GM23248 (cell line): ENCODE measurements around the gene TBC1D2. TPM values are rescaled to one million over a fixed set of nuclear protein-coding genes. Genes with fewer than 3 reads are reported as not detected.
A peak's percentile ranks its signal among the peaks of the same experiment; 100 is the strongest.

ENCODE experiments used
- DNase-seq: peaks from one replicate; pipeline ENCODE4 v3.0.0-alpha.2; 2015
- H2AFZ ChIP-seq: fragments of 200-600 bp; sonication (generic); 2 replicates; pipeline ENCODE4 v1.6.1; 2016; ENCODE audit warnings: antibody characterized with exemption
- H3F3A ChIP-seq: fragments of 200-600 bp; sonication (generic); 2 replicates; pipeline ENCODE4 v1.6.1; 2016; ENCODE audit warnings: mild to moderate bottlenecking, antibody characterized with exemption, mixed run types; ENCODE audit not compliant: insufficient read depth
- H3K27ac ChIP-seq: fragments of 200-600 bp; sonication (generic); 2 replicates; pipeline ENCODE4 v1.5.1; 2016; ENCODE audit warnings: mild to moderate bottlenecking
- H3K27me3 ChIP-seq: fragments of 200-600 bp; sonication (generic); replicated peaks from 2 replicates; pipeline ENCODE4 v1.6.1; 2016; ENCODE audit warnings: mild to moderate bottlenecking; ENCODE audit not compliant: insufficient read depth
- H3K36me3 ChIP-seq: fragments of 200-600 bp; sonication (generic); 2 replicates; pipeline ENCODE4 v1.6.1; 2016; ENCODE audit warnings: low read depth, mild to moderate bottlenecking
- H3K4me1 ChIP-seq: fragments of 200-600 bp; sonication (generic); 2 replicates; pipeline ENCODE4 v1.6.1; 2016; ENCODE audit warnings: mild to moderate bottlenecking; ENCODE audit not compliant: insufficient read depth
- H3K4me2 ChIP-seq: fragments of 200-600 bp; sonication (generic); one replicate; pipeline ENCODE4 v1.6.1; 2016; ENCODE audit warnings: mild to moderate bottlenecking; ENCODE audit not compliant: unreplicated experiment
- H3K4me3 ChIP-seq: fragments of 200-600 bp; sonication (generic); 2 replicates; pipeline ENCODE4 v1.5.1; 2016; ENCODE audit warnings: mild to moderate bottlenecking
- H3K79me2 ChIP-seq: fragments of 200-600 bp; sonication (generic); 2 replicates; pipeline ENCODE4 v1.6.1; 2016; ENCODE audit warnings: mild to moderate bottlenecking; ENCODE audit not compliant: insufficient read depth
- H3K9ac ChIP-seq: fragments of 200-600 bp; sonication (generic); 2 replicates; pipeline ENCODE4 v1.6.1; 2016; ENCODE audit warnings: mild to moderate bottlenecking
- H3K9me2 ChIP-seq: fragments of 200-600 bp; sonication (generic); 2 replicates; pipeline ENCODE4 v1.6.1; 2016; ENCODE audit warnings: mixed run types, mild to moderate bottlenecking, moderate library complexity; ENCODE audit not compliant: insufficient read depth
- H3K9me3 ChIP-seq: fragments of 200-600 bp; sonication (generic); one replicate; pipeline ENCODE4 v1.6.1; 2017; ENCODE audit warnings: low read depth
- H4K20me1 ChIP-seq: fragments of 200-600 bp; sonication (generic); 2 replicates; pipeline ENCODE4 v1.6.0; 2016; ENCODE audit not compliant: insufficient read depth
- EZH2 ChIP-seq: fragments of 200-600 bp; sonication (generic); IDR thresholded peaks from 2 replicates; pipeline ENCODE4 v1.6.1; 2018; ENCODE audit warnings: antibody characterized with exemption, mild to moderate bottlenecking; ENCODE audit not compliant: insufficient read depth, poor library complexity, severe bottlenecking
- EZH2phosphoT487 ChIP-seq: fragments of 200-600 bp; sonication (generic); IDR thresholded peaks from 2 replicates; pipeline ENCODE4 v1.6.1; 2018; ENCODE audit warnings: antibody characterized with exemption, moderate library complexity, mild to moderate bottlenecking, low read depth; ENCODE audit not compliant: insufficient read depth
- WGBS, 2 experiments: methylation state at CpG; one replicate each; pipeline ENCODE4 v1.1.6; 2015 to 2017; ENCODE audit warnings: low lambda C conversion rate in 2 of 2, low coverage in 1 of 2; ENCODE audit errors: missing lambda C conversion rate in 2 of 2; 5-methylcytosine and 5-hydroxymethylcytosine counted together
- in situ Hi-C: fragments of 300-500 bp; cut with MboI; formaldehyde crosslinking; loops from 2 replicates; pipeline ENCODE4 v1.15.0; 2020
- polyA plus RNA-seq: library from polyadenylated mRNA; unstranded; fragments of >200 nt; fragmentation: Nextera tagmentation; extraction: Ambion mirVana; gene quantifications from 2 replicates; pipeline ENCODE4 v1.2.1, GENCODE V29; 2016
- total RNA-seq: library from RNA; depleted of rRNA; stranded (reverse); fragments of >200 nt; shearing (Covaris generic); gene quantifications from 2 replicates; pipeline ENCODE4 v1.2.3, GENCODE V29; 2014; rRNA removed

TBC1D2 gene
- 57.5 and 58.4 TPM in 2 replicates for total RNA-seq
- 56.2 and 58.9 TPM in 2 replicates for polyA plus RNA-seq

- Histone ChIP-seq H3K4me2 (peak within 1 kb of the TSS; percentile 96), H3K4me3 (peak within 1 kb of the TSS; percentile 99), H3K27me3 (no peaks in the 10 kb centered on the region), H4K20me1 (no peaks in the 10 kb centered on the region), H3K9me3 (no peaks in the 10 kb centered on the region), H3K79me2 (peaks cover 59% of the 10 kb centered on the region), H3K9me2 (no peaks in the 10 kb centered on the region), H3F3A (peaks cover 34% of the 10 kb centered on the region), H3K4me1 (peaks cover 26% of the 10 kb centered on the region), H2AFZ (peak within 1 kb of the TSS; percentile 85), H3K27ac (peak within 1 kb of the TSS; percentile 98), H3K36me3 (no peaks in the 10 kb centered on the region), H3K9ac (peak within 1 kb of the TSS; percentile 86)
- in situ Hi-C loops = no loop called here
- TF ChIP-seq EZH2phosphoT487 (no peak), EZH2 (no peak)
- peak; percentile 94 for DNase-seq
- 1 to 2% methylated on average over 46 to 49 of the region's 64 CpGs for WGBS, 2 experiments
Measured at GRCh38 chr9:98255578-98256296, at the start of gene TBC1D2. TSS of gene TBC1D2 (minus strand) at chr9:98255649. CDS start at chr9:98255541, 108 bp downstream.

DNA sequence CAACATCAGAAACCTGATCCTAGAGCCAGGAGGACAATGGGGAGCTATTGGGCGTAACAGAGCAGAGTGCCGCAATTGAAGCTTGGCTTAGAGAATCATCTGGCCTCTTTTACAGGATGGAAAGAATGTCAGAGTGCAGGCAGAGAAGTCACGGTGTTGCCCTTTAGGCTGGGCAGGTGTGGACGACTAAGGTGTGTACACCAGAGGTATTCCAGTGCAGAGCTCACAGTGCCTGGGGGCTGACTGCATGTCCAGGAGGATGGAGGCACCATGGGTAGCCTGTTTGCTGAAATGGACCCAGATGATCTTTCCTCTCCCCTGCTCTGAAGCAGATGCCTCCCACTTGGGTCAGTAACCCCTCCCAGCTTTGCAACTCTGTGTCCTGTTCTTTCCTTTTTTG lies 48.9 kb upstream of the TBC1D2 start:
- in situ Hi-C loops = no loop called here

GRCh38 chr9:98303633-98304125 lies 48.2 kb upstream of the TBC1D2 start:
- Histone ChIP-seq H3K4me1 (no peaks in the 10 kb centered on the region), H3K27me3 (no peaks in the 10 kb centered on the region), H3K79me2 (no peaks in the 10 kb centered on the region), H3K9me2 (no peaks in the 10 kb centered on the region), H3F3A (no peaks in the 10 kb centered on the region), H3K9ac (no peak overlapping the region), H3K36me3 (no peaks in the 10 kb centered on the region; the same call in 1 of the 2 replicates), H3K27ac (no peak overlapping the region), H2AFZ (no peak overlapping the region), H3K4me3 (no peak overlapping the region), H3K9me3 (no peaks in the 10 kb centered on the region), H3K4me2 (no peak overlapping the region), H4K20me1 (no peaks in the 10 kb centered on the region)
- no peak for TF ChIP-seq EZH2phosphoT487
- TF ChIP-seq EZH2 = no peak
- 76 to 78% methylated on average over 8 of the region's 8 CpGs for WGBS, 2 experiments
- in situ Hi-C loops = no loop called here
- DNase-seq = no peak

More for the DNA sequence above, 48.9 kb upstream of the TBC1D2 start:
- no peak overlapping the region for H3K9ac ChIP-seq
- no peaks in the 10 kb centered on the region for H4K20me1 ChIP-seq
- H3K36me3 ChIP-seq = no peaks in the 10 kb centered on the region
- H3K4me3 ChIP-seq = no peak overlapping the region
- H3K4me2 ChIP-seq = no peak overlapping the region
- no peak overlapping the region for H2AFZ ChIP-seq
- no peak for DNase-seq
- TF ChIP-seq EZH2 (no peak), EZH2phosphoT487 (no peak)
- H3F3A ChIP-seq = no peaks in the 10 kb centered on the region
- H3K9me2 ChIP-seq = no peaks in the 10 kb centered on the region
- H3K4me1 ChIP-seq = no peaks in the 10 kb centered on the region
- H3K27me3 ChIP-seq = no peaks in the 10 kb centered on the region
- WGBS, 2 experiments = 77 to 78% methylated on average over 4 of the region's 4 CpGs
- no peaks in the 10 kb centered on the region for H3K79me2 ChIP-seq
- H3K9me3 ChIP-seq = no peaks in the 10 kb centered on the region
- H3K27ac ChIP-seq = no peak overlapping the region

GRCh38 chr9:98302938-98303632 lies 47.6 kb upstream of the TBC1D2 start:
- H2AFZ ChIP-seq = no peak overlapping the region
- 93 to 94% methylated on average over 13 of the region's 13 CpGs for WGBS, 2 experiments
- in situ Hi-C loops = no loop called here

More at GRCh38 chr9:98302938-98303632, 47.6 kb upstream of the TBC1D2 start:
- Histone ChIP-seq H3K9me3 (no peaks in the 10 kb centered on the region), H3K9ac (no peak overlapping the region), H3K4me1 (no peaks in the 10 kb centered on the region), H3K27me3 (no peaks in the 10 kb centered on the region), H3K36me3 (no peaks in the 10 kb centered on the region; the same call in 1 of the 2 replicates), H3K27ac (no peak overlapping the region), H3F3A (no peaks in the 10 kb centered on the region), H3K9me2 (no peaks in the 10 kb centered on the region), H3K79me2 (no peaks in the 10 kb centered on the region), H4K20me1 (no peaks in the 10 kb centered on the region), H3K4me3 (no peak overlapping the region), H3K4me2 (no peak overlapping the region)
- no peak for TF ChIP-seq EZH2phosphoT487
- no peak for TF ChIP-seq EZH2
- DNase-seq = no peak
